Lower lobe of right lung (tissue), 2 donors: Measurements from ENCODE around the gene PROX2. TPM values are rescaled to one million over a fixed set of nuclear protein-coding genes. Genes with fewer than 3 reads are reported as not detected.
A peak's percentile ranks its signal among the peaks of the same experiment; 100 is the strongest.

Experiments
- ATAC-seq, 2 donors: fragments of 200-7000 bp; cut with Tn5 transposase; one replicate each; pipeline ENCODE4 v1.9.1; 2020 to 2022; ENCODE audit warnings: mild to moderate bottlenecking in 2 of 2, moderate library complexity in 2 of 2
- DNase-seq: peaks from one replicate; pipeline ENCODE4 v3.0.0-alpha.2; 2020
- H3K27ac ChIP-seq: fragments of 200-600 bp; one replicate; pipeline ENCODE4 v1.8.0; 2022
- H3K27me3 ChIP-seq: fragments of 200-600 bp; one replicate; pipeline ENCODE4 v1.8.0; 2022; ENCODE audit warnings: low read depth
- H3K36me3 ChIP-seq: fragments of 200-600 bp; one replicate; pipeline ENCODE4 v1.8.0; 2022; ENCODE audit warnings: mild to moderate bottlenecking
- H3K4me1 ChIP-seq: fragments of 200-600 bp; one replicate; pipeline ENCODE4 v1.8.0; 2022
- H3K4me3 ChIP-seq: fragments of 200-600 bp; one replicate; pipeline ENCODE4 v1.8.0; 2022; ENCODE audit warnings: mild to moderate bottlenecking
- H3K9me3 ChIP-seq: fragments of 200-600 bp; one replicate; pipeline ENCODE4 v1.8.0; 2022
- CTCF ChIP-seq: fragments of 200-600 bp; IDR thresholded peaks from one replicate; pipeline ENCODE4 v1.8.0; 2022; ENCODE audit warnings: antibody characterized with exemption, mild to moderate bottlenecking
- intact Hi-C: fragments of 100-400 bp; cut with DNase I; formaldehyde crosslinking; loops from one replicate; pipeline ENCODE4 v1.11.0; 2022
- total RNA-seq: library from RNA; stranded (reverse); fragmentation: NEBNext Ultra II Directional; extraction: Animal tissue kit (Norgen Biotek cat#: 25700); gene quantifications from one replicate; pipeline ENCODE4 v1.2.1, GENCODE V29; 2021
- donor health status: DM: no; HTN: yes; CAD: no; lungs with severe emphysema.

PROX2 gene
- total RNA-seq, 1 donor from 2014 or later: 0.12 TPM

- H3K27me3 ChIP-seq: no peaks in the 10 kb centered on the region
- H3K27ac ChIP-seq: no peak overlapping the region
- intact Hi-C loops: loop anchor here (10.0 kb wide), 1 partner anchor 54 kb away; no protein-coding TSS in a partner anchor
- no peak for DNase-seq
- H3K36me3 ChIP-seq: peaks cover 16% of the 10 kb centered on the region
- TF ChIP-seq CTCF: no peak
- no peak for ATAC-seq
- H3K4me1 ChIP-seq: peaks cover 23% of the 10 kb centered on the region
- no peaks in the 10 kb centered on the region for H3K9me3 ChIP-seq
- no peak overlapping the region for H3K4me3 ChIP-seq
These were observed 33.0 kb upstream of the PROX2 start for GRCh38 chr14:74908861-74909341.

GRCh38 chr14:74907744-74908143 is 31.8 kb upstream of the PROX2 start:
- no peak for ATAC-seq
- H3K27ac ChIP-seq: no peak overlapping the region
- H3K9me3 ChIP-seq: no peaks in the 10 kb centered on the region
- H3K4me3 ChIP-seq: no peak overlapping the region
- no peak for DNase-seq
- TF ChIP-seq CTCF: no peak
- H3K27me3 ChIP-seq: no peaks in the 10 kb centered on the region
- H3K4me1 ChIP-seq: peaks cover 23% of the 10 kb centered on the region
- intact Hi-C loops: loop anchor here (10.0 kb wide), 1 partner anchor 53 kb away; no protein-coding TSS in a partner anchor
- H3K36me3 ChIP-seq: peaks cover 28% of the 10 kb centered on the region

- H3K27ac ChIP-seq: no peak overlapping the region
- H3K27me3 ChIP-seq: no peaks in the 10 kb centered on the region
- H3K9me3 ChIP-seq: no peaks in the 10 kb centered on the region
- peaks cover 23% of the 10 kb centered on the region for H3K4me1 ChIP-seq
- ATAC-seq (peak; percentile 2 to 3), DNase-seq (no peak)
- H3K36me3 ChIP-seq: peaks cover 35% of the 10 kb centered on the region
- TF ChIP-seq CTCF: no peak
- H3K4me3 ChIP-seq: no peak overlapping the region
- intact Hi-C loops: loop anchor here (10.0 kb wide), 1 partner anchor 52 kb away; no protein-coding TSS in a partner anchor
These were observed 31.1 kb upstream of the PROX2 start for GRCh38 chr14:74906925-74907521.

- TF ChIP-seq CTCF: peak; percentile 96
- Histone ChIP-seq H3K36me3 (peaks cover 49% of the 10 kb centered on the region), H3K27ac (no peak overlapping the region), H3K9me3 (no peaks in the 10 kb centered on the region), H3K4me3 (no peak overlapping the region), H3K4me1 (peaks cover 23% of the 10 kb centered on the region), H3K27me3 (no peaks in the 10 kb centered on the region)
- ATAC-seq (peak; percentile 69 to 71), DNase-seq (peak; percentile 81)
- intact Hi-C loops: loop anchor here (10.0 kb wide), 1 partner anchor 51 kb away; no protein-coding TSS in a partner anchor
These were observed 29.7 kb upstream of the PROX2 start for GRCh38 chr14:74905595-74906142.

GRCh38 chr14:74904635-74905503 is 28.9 kb upstream of the PROX2 start:
- TF ChIP-seq CTCF: no peak
- Histone ChIP-seq H3K4me3 (no peak overlapping the region), H3K27me3 (no peaks in the 10 kb centered on the region), H3K36me3 (peaks cover 57% of the 10 kb centered on the region), H3K27ac (no peak overlapping the region), H3K9me3 (no peaks in the 10 kb centered on the region), H3K4me1 (peaks cover 23% of the 10 kb centered on the region)
- intact Hi-C loops: loop anchor here (10.0 kb wide), 1 partner anchor 50 kb away; no protein-coding TSS in a partner anchor
- DNase-seq (no peak), ATAC-seq (no peak)
